Memory B cell (primary cell): Measurements from ENCODE around the gene KCNG1.
"Not testable (repeated sequence)": the region's sequence is repeated elsewhere in the genome, so short reads cannot be mapped to it uniquely, and the experiment has no call there.

Source experiments
- ATAC-seq: fragments of 150-1000 bp; cut with Tn5 transposase; 2 replicates; pipeline ENCODE4 v1.10.0; 2021; ENCODE audit warnings: low read depth, mild to moderate bottlenecking, moderate library complexity
- DNase-seq, 2 donors: peaks; one replicate each; pipeline ENCODE4 v3.0.0; 2022; ENCODE audit warnings: low spot score in 2 of 2
- H3K27ac Mint-ChIP-seq: one replicate; pipeline ENCODE4 v1.8.0; 2022; ENCODE audit warnings: mild to moderate bottlenecking, moderate library complexity, mixed read lengths
- H3K27me3 Mint-ChIP-seq: one replicate; pipeline ENCODE4 v1.8.0; 2022; ENCODE audit warnings: mixed read lengths
- H3K36me3 Mint-ChIP-seq: one replicate; pipeline ENCODE4 v1.8.0; 2022; ENCODE audit warnings: mild to moderate bottlenecking, mixed read lengths
- H3K4me1 Mint-ChIP-seq: one replicate; pipeline ENCODE4 v1.8.0; 2022; ENCODE audit warnings: mixed read lengths
- H3K4me3 Mint-ChIP-seq: one replicate; pipeline ENCODE4 v1.8.0; 2022; ENCODE audit warnings: mild to moderate bottlenecking, moderate library complexity, mixed read lengths
- H3K9me3 Mint-ChIP-seq: one replicate; pipeline ENCODE4 v1.8.0; 2022; ENCODE audit warnings: mixed read lengths

Gene KCNG1

GRCh38 chr20:51045492-51045891 is 22.6 kb upstream of the KCNG1 start:
- not testable (repeated sequence) for H3K36me3 Mint-ChIP-seq, H3K4me1 Mint-ChIP-seq, H3K4me3 Mint-ChIP-seq, H3K9me3 Mint-ChIP-seq, DNase-seq, ATAC-seq, H3K27ac Mint-ChIP-seq
- H3K27me3 Mint-ChIP-seq: peaks cover 11% of the 10 kb centered on the region

GRCh38 chr20:51044796-51045195 is 21.9 kb upstream of the KCNG1 start:
- H3K27me3 Mint-ChIP-seq: peaks cover 5% of the 10 kb centered on the region
- no peak for ATAC-seq
- no peaks in the 10 kb centered on the region for H3K4me1 Mint-ChIP-seq
- DNase-seq: no peak
- H3K9me3 Mint-ChIP-seq: peaks cover 2% of the 10 kb centered on the region
- H3K36me3 Mint-ChIP-seq: no peaks in the 10 kb centered on the region
- no peak overlapping the region for H3K27ac Mint-ChIP-seq
- no peak overlapping the region for H3K4me3 Mint-ChIP-seq

- H3K9me3 Mint-ChIP-seq: peaks cover 2% of the 10 kb centered on the region
- DNase-seq: no peak
- H3K27ac Mint-ChIP-seq: no peak overlapping the region
- H3K4me3 Mint-ChIP-seq: no peak overlapping the region
- H3K4me1 Mint-ChIP-seq: no peaks in the 10 kb centered on the region
- peaks cover 1% of the 10 kb centered on the region for H3K27me3 Mint-ChIP-seq
- no peaks in the 10 kb centered on the region for H3K36me3 Mint-ChIP-seq
- ATAC-seq: no peak
These were observed 20.9 kb upstream of the KCNG1 start for GRCh38 chr20:51043811-51044210.

DNA sequence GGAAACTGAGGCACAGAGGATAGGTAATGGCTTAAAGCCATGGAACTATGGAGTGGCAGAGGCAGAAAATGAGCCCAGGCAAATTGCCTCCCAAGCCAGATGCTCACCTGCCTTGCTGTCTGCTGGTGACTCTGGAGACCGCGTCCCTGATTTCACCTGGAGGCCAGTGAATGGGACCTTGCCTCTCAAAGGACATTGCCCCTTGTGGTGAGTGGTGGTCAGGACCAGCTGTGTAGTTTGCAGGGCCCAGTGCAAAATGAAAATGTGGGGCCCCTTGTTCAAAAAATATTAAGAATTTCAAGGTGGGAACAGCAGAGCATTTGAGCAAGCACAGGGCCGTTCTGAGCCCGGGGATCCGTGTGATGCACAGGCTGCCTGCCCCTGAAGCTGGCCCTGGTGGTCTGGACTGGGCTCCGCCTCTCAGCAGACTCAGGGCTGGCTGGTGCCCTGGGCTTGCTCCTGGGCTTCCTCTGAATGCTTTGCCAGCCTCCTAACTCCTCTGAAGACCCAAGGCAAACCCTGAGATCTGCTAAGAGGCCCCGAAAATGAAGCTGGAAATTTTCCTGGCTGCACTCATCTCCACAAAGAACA is 19.8 kb upstream of the KCNG1 start:
- no peak for ATAC-seq
- no peak for DNase-seq
- Mint-ChIP-seq H3K27ac (no peak overlapping the region), H3K27me3 (peaks cover 1% of the 10 kb centered on the region), H3K4me3 (no peak overlapping the region), H3K36me3 (no peaks in the 10 kb centered on the region), H3K4me1 (no peaks in the 10 kb centered on the region), H3K9me3 (peaks cover 2% of the 10 kb centered on the region)

- H3K27ac Mint-ChIP-seq: no peak overlapping the region
- H3K4me1 Mint-ChIP-seq: no peaks in the 10 kb centered on the region
- no peaks in the 10 kb centered on the region for H3K36me3 Mint-ChIP-seq
- H3K9me3 Mint-ChIP-seq: peaks cover 2% of the 10 kb centered on the region
- ATAC-seq (no peak), DNase-seq (no peak)
- peaks cover 1% of the 10 kb centered on the region for H3K27me3 Mint-ChIP-seq
- H3K4me3 Mint-ChIP-seq: no peak overlapping the region
These were observed 19.2 kb upstream of the KCNG1 start for GRCh38 chr20:51042064-51042463.

GRCh38 chr20:51037532-51038115 is 14.7 kb upstream of the KCNG1 start:
- Mint-ChIP-seq H3K4me1 (no peaks in the 10 kb centered on the region), H3K27me3 (peaks cover 10% of the 10 kb centered on the region), H3K9me3 (no peaks in the 10 kb centered on the region), H3K36me3 (no peaks in the 10 kb centered on the region), H3K4me3 (no peak overlapping the region), H3K27ac (no peak overlapping the region)
- DNase-seq: no peak
- no peak for ATAC-seq

DNA sequence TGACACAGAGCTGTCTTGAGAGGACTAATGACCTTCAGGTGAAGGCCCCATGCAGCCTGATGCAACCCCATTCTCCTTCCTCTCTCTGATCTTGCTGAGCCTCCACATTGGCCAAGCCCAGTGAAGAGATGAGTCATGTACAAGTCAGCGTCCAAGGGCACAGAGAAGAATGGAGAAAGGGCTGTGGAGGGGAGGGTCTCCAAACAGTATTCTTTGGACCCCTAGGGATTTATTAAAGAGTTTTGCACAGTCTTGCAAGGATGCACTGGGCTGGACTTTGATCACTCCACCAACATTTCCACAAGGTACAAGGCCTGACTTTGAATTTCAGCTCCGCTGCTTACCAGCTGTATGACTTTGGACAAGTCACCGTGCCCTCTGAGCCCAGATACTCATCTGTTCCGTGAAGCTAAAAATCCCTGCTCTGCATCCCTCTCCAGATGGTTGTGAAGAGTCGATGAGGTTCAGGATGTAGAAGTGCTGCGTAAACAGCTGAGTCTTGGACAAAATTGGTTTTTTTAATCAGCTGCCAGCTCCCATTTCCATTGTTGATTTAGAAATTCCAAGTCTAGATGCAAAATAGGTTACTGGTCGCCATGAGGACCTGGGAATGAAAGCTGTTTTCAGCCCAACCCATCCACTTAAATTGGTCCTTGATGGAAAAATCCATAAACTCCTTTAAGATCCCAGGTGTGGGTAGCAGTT is 14.1 kb upstream of the KCNG1 start:
- H3K9me3 Mint-ChIP-seq: no peaks in the 10 kb centered on the region
- no peaks in the 10 kb centered on the region for H3K4me1 Mint-ChIP-seq
- DNase-seq: no peak

DNA sequence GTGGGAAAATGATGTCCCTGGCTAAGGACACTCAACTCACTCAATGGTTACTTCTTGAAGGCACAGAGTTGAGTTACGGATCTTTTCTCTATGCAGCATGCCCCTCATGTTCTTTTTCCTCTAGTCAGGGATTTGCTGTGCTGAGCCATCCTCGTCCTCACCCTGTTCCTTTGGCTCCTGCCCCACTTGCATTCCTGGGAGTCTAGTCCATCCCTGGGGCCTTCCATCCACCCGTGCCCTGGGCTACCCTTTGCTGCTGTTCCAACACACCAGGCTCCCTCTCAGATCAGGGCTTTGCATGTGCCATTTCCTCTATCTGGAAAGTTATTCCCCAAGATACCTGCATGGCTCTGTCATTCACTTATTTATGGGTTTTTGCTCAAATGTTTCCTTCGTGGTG is 13.3 kb upstream of the KCNG1 start:
- no peaks in the 10 kb centered on the region for H3K4me1 Mint-ChIP-seq
- H3K36me3 Mint-ChIP-seq: no peaks in the 10 kb centered on the region
- peaks cover 23% of the 10 kb centered on the region for H3K27me3 Mint-ChIP-seq

More for the DNA sequence above, 14.1 kb upstream of the KCNG1 start:
- H3K36me3 Mint-ChIP-seq: no peaks in the 10 kb centered on the region
- H3K4me3 Mint-ChIP-seq: no peak overlapping the region
- ATAC-seq: no peak
- H3K27me3 Mint-ChIP-seq: peaks cover 16% of the 10 kb centered on the region
- no peak overlapping the region for H3K27ac Mint-ChIP-seq

DNA sequence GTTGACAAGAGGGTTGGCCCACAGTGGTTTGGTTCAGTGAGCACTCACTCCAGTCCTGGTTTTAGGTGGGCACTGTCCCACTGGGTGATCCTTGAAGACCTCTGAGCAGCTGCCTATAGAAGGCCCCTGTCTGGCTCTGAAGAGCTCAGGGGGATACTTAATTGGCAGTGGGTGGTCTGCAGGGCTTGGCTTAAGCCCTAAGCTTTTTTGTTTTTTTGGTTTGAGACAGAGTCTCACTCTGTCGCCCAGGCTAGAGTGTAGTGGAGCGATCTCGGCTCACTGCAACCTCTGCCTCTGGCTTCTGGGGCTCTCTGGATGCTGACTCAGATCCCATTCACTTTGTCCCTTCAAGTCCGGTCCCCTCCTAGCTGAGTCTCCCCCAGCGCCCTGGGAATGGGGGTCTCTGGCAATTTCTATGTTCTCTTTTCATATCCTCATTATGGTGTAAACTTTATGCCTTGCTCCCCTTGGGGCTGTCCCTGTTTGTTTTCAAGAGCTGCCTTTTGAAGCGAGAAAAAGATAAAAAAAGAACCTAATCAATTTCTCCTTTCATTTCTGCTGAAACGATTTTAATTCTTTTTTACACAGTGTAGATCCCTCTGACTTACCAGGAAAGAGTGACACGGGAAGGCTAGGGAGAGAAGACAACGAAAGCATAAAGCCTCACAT is 12.2 kb upstream of the KCNG1 start:
- H3K27ac Mint-ChIP-seq: no peak overlapping the region
- peak overlapping the region; percentile 44 for H3K4me3 Mint-ChIP-seq
- no peak for DNase-seq
- H3K9me3 Mint-ChIP-seq: no peaks in the 10 kb centered on the region
- peaks cover 26% of the 10 kb centered on the region for H3K27me3 Mint-ChIP-seq
- no peaks in the 10 kb centered on the region for H3K36me3 Mint-ChIP-seq
- no peak for ATAC-seq
- no peaks in the 10 kb centered on the region for H3K4me1 Mint-ChIP-seq

More for the DNA sequence above, 13.3 kb upstream of the KCNG1 start:
- ATAC-seq (no peak), DNase-seq (no peak)
- Mint-ChIP-seq H3K27ac (no peak overlapping the region), H3K9me3 (no peaks in the 10 kb centered on the region), H3K4me3 (no peak overlapping the region)

DNA sequence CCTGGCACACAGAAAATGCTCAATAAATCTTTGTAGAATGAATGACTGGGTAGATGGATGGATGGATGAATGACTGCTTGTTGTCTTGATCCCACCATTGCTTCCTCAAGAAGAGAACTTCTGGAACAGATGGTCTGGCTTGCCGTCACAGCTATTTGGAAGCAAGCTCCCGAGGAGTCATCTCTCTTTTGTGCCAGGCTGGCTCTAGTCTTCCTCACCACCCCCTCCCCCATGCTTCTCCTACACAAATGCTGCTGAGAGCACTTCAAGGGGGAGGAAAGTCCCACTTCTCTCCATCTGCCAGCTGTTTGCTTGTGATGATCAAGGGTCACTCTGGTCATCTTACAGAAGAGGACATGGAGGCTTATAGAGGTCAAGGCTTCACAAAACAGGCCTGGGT is 11.6 kb upstream of the KCNG1 start:
- Mint-ChIP-seq H3K4me1 (peaks cover 2% of the 10 kb centered on the region), H3K27ac (no peak overlapping the region), H3K36me3 (no peaks in the 10 kb centered on the region), H3K4me3 (no peak overlapping the region), H3K27me3 (peaks cover 29% of the 10 kb centered on the region), H3K9me3 (no peaks in the 10 kb centered on the region)
- ATAC-seq (no peak), DNase-seq (no peak)

GRCh38 chr20:51029963-51030920 is 7.3 kb upstream of the KCNG1 start:
- H3K4me1 Mint-ChIP-seq: peaks cover 2% of the 10 kb centered on the region

GRCh38 chr20:51029556-51029955 is 6.6 kb upstream of the KCNG1 start:
- Mint-ChIP-seq H3K9me3 (no peaks in the 10 kb centered on the region), H3K4me3 (no peak overlapping the region), H3K4me1 (peaks cover 2% of the 10 kb centered on the region), H3K36me3 (no peaks in the 10 kb centered on the region), H3K27ac (no peak overlapping the region), H3K27me3 (peaks cover 31% of the 10 kb centered on the region)
- no peak for DNase-seq
- ATAC-seq: no peak

More at GRCh38 chr20:51029963-51030920, 7.3 kb upstream of the KCNG1 start:
- no peak for ATAC-seq
- peaks cover 29% of the 10 kb centered on the region for H3K27me3 Mint-ChIP-seq
- H3K4me3 Mint-ChIP-seq: no peak overlapping the region
- H3K27ac Mint-ChIP-seq: no peak overlapping the region
- DNase-seq: no peak
- no peaks in the 10 kb centered on the region for H3K9me3 Mint-ChIP-seq
- no peaks in the 10 kb centered on the region for H3K36me3 Mint-ChIP-seq

DNA sequence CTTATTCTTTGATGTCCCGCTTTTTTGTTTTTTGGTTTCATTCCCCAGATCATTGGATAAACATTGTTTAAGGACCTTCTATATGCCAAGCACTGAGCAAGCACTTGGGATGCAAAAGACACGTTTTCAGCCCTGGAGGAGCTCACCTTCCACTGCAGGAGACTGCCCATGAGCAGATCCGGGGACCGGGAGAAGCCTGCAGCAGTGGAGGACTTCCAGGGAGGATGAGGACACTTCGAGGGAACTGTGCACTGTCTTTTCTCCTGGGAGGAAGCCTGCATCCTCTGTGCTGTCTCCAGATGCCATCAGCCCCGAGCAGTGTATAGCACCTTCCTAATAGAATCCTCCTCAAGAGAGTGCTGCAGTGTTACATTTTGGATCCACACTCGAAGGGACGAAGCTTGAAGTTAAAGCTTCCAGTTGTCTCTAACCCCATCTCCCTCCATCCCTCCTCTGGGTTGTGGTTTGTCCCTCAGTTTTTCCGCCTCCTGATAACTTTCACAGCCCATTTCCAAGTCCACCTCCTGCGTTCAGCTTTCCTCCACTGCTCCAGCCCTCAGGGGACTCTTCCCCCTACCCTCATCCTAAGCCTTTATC is 5.8 kb upstream of the KCNG1 start:
- DNase-seq (no peak), ATAC-seq (no peak)
- Mint-ChIP-seq H3K4me3 (no peak overlapping the region), H3K27ac (no peak overlapping the region), H3K27me3 (peaks cover 38% of the 10 kb centered on the region), H3K4me1 (peaks cover 7% of the 10 kb centered on the region), H3K9me3 (no peaks in the 10 kb centered on the region), H3K36me3 (no peaks in the 10 kb centered on the region)
